Right ventricle myocardium inferior (tissue), 1 donor: Measurements from ENCODE around the gene AQP12B. TPM values are rescaled to one million over a fixed set of nuclear protein-coding genes. Genes with fewer than 3 reads are reported as not detected.

Source experiments
- ATAC-seq: fragments of 200-7000 bp; cut with Tn5 transposase; one replicate; pipeline ENCODE4 v1.9.1; 2020; ENCODE audit warnings: mild to moderate bottlenecking, moderate library complexity
- DNase-seq: peaks from one replicate; pipeline ENCODE4 v3.0.0; 2021; ENCODE audit errors: missing footprints
- intact Hi-C: fragments of 100-400 bp; cut with DNase I; formaldehyde crosslinking; loops from one replicate; pipeline ENCODE4 v1.11.0; 2022
- total RNA-seq: library from RNA; stranded (reverse); fragmentation: NEBNext Ultra II Directional; extraction: Animal tissue kit (Norgen Biotek cat#: 25700); gene quantifications from one replicate; pipeline ENCODE4 v1.2.1, GENCODE V29; 2021
- donor health status: DM: no; HTN: yes; CAD: no; lungs with severe emphysema.

The AQP12B gene
- total RNA-seq, 1 donor from 2014 or later, result not detected

DNA sequence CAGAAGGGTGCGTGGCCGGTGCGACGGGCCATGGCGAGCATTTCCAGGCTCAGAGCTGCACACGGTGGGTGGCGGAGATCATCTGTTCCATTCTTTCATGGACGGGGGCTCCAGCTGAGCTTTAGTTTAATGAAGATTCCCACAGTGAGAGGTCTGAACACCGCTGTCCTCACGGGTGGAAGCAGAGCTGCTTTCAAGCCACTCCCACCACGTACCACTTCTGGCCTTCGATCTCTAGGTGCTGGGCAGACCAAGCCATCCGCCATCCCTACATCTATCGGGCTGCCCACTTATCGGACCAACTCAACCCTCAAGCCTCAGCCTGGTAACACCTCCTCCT, 38.9 kb downstream of the AQP12B start:
- ATAC-seq (no peak), DNase-seq (no peak)
- intact Hi-C loops, result no loop called here

DNA sequence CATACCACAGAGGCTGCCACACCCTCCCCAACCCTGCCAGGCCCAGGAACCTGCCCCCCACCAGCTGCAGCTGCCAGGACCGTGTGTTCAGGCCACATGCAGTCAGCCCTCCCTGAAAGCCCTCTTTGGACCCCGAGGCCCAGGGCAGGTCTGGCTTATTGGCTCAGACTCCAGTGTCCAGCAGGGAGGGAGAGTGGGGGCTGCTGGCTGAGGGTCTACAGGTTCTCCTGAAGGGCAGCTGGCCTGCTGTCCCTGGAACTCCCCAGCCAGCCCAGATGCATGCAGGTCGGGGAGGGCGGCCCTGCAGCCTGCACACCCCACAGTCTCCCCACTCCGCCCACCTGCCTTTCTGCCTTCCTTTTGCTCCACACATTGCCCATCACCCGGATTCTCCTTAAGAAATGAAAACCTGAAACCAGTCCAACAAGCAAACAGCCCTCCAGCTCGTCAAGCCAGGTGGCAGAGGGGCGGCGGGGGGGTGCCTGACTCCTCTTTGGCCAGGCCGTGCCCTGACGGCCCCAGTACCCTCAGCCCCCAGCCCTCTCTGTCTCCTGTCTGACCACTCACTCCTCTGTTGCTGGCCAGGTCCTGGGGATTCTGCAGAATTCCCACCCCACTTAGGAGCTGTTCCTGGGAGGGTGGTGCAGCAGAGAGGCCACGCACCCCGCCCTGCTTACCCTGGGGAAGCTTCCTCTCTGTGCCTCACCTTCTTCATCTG, 39.4 kb downstream of the AQP12B start:
- DNase-seq (peak; percentile 60), ATAC-seq (no peak)
- intact Hi-C loops, result no loop called here

DNA sequence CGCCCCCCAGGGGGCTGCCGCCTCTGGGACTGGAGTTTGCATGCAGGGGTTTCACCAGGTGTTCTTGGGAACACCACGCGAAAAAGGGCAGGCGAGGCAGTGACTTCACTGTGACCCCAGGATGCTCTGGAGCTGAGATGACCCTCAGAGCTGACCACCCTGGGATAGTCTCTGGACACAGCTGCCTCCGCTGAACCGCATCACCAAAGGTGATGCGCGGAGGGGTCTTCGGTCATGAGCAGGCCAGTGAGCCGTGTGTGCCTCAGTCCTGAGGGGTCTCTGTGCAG, 39.9 kb downstream of the AQP12B start:
- ATAC-seq (no peak), DNase-seq (no peak)
- intact Hi-C loops, result no loop called here

DNA sequence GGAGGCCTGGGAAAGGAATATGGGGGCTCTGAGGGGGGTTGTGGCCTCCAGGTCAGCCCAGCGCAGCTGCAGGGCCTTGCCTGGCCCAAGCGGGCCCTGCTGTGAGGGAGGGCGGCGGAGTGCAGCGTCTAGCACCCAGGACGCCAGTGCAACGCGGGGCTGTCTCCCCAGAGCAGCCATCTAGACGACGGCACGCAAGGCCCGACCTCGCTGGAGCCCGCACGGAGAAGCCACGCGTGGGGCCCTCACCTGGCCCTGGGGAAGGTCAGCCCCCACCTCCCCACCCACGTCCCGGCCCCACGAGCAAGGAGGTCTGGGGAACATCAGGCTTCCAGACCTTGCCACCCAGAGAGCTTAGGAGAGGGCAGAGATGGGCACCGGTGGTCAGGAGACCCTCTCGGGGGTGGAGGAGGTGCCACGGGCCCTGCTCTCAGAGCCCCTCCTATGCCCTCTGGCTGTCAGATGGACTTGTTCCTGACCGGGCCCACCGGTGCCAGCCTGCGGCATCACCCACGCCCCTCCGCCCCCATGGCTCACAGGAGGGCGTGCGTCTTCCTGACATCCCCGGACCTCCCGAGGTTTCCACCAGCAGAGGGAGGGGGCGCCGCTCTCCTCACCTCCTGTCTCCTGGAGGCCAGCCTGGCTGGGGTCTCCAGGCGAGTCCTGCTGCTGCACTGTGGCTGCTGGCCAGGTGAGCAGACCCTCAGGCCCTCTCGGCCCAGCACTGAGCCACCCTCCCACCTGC, 40.5 kb downstream of the AQP12B start:
- ATAC-seq, result no peak
- intact Hi-C loops, result no loop called here
- peak; percentile 53 for DNase-seq

DNA sequence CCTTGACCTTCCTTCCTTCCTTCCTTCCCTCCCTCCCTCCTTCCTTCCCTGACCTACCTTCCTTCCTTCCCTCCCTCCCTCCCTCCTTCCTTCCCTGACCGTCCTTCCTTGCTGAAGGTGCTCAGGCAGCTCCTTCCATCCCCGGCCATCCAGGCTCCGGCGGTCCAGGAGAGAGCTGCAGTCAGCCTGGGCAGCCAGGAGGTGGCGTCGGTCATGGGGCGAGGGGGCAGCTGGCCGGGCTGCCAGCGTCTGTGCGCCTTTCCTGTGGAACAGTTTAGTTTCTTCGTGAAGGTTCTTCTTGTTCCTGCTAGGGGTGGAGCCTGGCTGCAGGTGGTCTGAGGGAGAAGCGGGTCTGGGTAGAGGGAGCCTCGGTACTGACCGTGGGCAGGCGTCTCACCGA, 41.7 kb downstream of the AQP12B start:
- DNase-seq (peak; percentile 56), ATAC-seq (no peak)
- intact Hi-C loops, result no loop called here

DNA sequence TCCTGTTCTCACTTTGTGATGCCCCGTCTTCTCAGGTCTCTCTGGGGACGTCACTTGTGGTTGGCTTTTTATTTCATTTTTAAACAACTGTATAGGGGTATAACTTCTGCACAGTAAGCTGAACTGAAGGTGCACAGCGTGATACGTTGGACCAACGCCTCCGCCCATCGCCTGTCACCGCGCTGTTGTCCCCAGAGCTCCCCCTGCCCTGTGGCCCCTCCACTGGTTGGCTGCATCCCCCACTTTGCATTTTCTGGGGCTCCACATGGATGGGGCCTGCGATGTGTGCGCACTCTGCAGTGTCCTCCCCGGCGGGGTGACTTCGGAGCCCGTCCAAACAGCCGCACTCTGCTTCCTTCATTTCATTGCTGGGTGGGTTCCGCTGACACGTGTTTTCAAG, 43.1 kb downstream of the AQP12B start:
- DNase-seq (peak; percentile 41), ATAC-seq (no peak)
- intact Hi-C loops, result no loop called here

DNA sequence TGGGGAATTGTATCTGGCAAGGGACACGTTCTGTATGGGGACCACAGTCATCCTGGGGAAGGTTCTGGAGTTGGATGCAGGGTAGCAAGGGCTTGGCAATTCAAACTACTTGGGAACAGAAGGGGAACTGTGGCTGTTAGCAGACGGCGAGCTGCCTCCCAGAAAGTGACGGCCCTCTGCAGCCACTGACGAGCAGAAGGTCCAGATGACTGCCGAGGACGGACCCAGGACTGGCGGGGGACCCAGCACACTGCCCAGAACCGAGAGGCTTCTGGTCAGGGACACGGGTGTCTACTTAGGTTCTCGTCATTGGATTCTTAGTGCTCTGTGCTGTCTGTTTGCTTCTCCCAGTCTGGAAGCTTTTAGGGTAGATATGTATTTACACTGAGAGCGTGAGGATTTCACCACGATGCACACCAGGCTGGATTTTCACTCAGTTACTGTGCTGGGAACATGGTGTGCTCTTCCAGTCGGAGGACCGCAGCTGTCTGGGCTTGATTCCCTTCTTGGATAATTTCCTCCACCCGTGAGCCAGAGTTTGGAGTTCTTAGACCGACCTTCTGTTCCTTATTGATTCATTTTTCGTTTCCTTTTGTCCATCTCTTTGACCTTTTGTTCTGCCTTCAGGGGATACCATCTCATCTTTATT, 44.0 kb downstream of the AQP12B start:
- peak; percentile 58 for ATAC-seq
- intact Hi-C loops, result no loop called here
- DNase-seq, result peak; percentile 27

DNA sequence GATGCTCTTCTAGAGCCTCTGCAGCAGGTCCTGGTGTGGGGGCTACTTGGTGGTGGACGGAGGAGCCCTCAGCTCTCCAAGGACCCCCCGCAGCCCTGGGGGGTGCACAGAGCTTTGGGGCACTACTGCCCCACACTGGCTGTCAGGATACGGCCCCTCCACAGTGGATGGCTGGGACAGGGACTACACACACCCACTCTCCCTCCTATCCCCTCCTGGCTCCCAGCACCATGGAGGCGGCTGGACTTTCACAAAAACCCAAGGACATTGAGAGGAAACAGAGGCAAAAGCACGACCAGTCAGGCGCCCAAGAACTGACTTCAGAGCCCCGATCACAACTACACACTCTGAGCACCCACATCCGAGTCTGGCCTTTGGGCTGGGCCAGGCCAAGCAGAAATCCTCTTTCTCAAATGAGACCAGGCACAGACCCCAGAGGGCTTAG, 44.8 kb downstream of the AQP12B start:
- no peak for ATAC-seq
- intact Hi-C loops, result no loop called here
- peak; percentile 44 for DNase-seq

DNA sequence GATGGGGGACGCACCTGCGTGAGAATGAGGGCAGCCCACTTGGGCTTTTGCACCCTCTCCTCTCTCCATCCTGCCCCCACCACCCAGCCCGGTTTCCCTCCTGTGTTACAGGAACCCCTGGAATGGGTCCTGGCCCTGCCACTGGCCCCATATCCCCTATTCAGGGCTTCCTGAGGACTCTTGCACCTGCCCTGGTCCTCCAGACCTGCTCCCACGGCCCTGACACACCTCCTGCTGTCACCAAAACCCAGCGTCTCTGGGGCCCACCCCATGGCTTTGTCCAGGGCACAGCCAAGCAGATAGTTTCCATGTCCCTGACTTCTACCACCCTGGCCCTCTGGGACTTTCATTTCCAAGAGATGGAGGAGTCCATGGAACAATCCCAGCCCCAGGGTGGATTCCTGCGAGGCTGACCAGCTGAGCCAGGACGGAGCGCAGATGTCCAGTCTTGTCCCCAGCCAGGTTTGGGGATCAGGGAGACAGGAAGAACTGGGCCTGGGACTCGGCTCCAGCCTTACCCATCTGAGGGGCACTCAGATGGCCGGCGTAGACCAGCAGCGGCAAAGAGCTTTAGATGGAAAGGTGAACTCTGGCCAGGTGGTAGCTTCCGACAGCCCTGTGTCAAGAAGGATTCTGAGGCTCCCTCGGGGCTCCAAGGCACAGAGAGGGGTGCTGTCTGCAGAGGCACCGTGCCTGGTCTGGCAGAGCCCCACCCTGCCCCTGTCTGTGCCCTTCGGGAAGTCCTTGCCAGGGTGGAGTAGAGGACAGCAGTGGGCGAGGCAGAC, 45.4 kb downstream of the AQP12B start:
- intact Hi-C loops, result no loop called here
- peak; percentile 52 for DNase-seq
- no peak for ATAC-seq

DNA sequence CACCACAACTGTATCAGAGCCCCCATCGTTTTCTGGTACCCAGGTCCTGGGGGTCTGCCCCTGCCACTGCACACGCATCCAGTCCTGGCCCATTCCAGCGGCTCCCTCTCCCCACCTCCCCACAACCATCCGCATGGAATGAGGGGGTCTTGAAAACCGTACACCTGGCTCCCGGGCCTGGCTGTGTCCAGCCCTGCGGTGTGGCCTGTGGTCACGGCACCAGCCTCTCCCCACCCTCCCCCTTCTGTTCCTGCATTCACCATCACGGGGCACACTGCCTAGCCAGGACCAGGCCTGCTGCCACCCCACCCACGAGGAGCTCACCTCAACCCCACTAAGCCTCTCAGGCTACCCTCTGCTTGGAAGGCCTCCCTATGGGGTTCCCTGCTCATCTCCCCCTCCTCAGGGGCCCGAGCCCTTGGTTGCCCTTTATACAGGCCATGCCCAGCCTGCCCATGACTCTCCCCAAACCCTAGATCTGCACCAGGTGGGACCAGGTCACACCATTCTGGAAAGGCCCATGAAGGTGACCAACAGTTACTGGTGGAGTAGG, 46.0 kb downstream of the AQP12B start:
- peak; percentile 37 for DNase-seq
- intact Hi-C loops, result no loop called here

DNA sequence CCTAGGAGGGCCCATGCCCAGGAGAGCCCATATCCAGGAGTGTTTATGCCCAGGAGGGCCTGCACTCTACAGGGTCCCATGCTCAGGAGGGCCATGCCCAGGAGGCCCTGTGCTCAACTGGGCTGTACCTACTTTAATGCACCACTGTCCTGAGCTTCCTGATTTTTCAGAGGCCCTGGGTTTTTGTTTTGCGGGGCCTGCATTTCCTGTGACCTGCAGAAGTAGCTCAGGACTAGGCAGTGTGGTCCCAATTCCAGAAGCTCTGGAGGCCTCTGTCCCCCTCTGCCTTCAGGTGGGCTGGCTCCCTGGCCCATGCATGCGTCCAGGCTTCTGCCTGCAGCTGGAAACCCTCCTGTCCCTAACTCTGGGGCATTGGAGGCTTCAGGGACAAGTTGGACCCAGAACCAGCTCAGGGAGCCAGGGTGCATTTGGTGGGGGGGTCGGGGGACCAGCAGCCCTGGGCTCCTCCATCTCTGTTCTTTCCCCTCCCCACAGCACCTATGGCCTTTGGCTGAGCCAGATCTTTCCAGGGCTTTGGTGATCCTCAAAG, 46.6 kb downstream of the AQP12B start:
- DNase-seq, result peak; percentile 34
- no peak for ATAC-seq
- intact Hi-C loops, result no loop called here

More for the DNA sequence above, 46.0 kb downstream of the AQP12B start:
- no peak for ATAC-seq

DNA sequence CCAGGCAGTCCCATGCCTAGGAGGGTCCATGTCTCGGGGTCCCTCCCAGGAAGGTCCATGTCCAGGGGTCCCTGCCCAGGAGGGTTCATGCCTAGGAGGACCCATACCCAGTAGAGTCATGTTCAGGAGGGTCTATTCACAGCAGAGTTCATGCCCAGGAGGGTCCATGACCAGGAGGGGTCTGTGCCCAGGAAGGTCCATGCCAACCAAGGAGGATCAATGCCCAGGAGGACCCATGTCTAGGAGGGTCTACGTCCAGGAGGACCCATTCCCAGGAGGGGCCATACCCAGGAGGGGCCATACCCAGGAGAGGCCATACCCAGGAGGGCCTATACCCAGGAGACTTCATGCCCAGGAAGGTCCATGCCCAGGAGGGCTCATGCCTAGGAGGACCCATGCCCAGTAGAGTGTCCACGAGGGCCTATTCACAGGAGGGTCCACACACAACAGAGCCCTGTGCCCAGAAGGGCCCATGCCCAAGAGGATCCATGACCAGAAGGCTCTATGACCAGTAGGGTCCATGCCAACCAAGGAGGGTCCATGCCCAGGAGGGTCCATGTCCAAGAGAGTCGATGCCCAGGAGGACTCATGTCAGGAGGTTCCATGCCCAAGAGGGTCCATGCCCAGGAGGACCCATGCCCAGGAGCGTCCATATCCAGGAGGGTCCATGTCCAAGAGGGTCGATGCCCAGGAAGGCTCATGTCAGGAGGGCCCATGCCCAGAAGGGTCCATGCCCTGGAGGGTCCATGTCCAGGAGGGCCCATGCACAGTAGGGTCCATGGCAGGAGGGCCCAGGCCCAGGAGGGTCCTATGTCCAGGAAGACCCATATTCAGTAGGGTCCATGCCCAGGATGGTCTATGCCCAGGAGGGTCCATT, 47.3 kb downstream of the AQP12B start:
- DNase-seq (peak; percentile 22), ATAC-seq (no peak)
- intact Hi-C loops, result no loop called here

DNA sequence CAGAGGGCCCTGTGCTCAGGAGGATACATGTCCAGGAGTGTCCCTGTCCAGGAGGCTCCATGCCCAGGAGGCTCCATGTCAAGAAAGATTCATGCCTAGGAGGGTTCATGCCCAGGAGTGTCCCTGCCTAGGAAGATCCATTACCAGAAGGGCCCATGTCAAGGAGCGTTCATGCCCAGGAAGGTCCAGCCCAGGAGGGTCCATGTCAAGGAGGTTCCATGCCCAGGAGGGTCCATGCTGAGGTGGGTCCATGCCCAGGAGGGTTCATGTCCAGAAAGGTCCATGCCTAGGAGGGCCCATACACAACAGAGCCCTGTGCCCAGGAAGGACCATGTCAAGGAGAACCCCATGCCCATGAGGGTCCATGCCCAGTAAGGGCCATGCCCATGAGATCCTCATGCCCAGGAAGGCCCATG, 50.4 kb downstream of the AQP12B start:
- intact Hi-C loops, result no loop called here
- DNase-seq, result peak; percentile 30
- no peak for ATAC-seq

DNA sequence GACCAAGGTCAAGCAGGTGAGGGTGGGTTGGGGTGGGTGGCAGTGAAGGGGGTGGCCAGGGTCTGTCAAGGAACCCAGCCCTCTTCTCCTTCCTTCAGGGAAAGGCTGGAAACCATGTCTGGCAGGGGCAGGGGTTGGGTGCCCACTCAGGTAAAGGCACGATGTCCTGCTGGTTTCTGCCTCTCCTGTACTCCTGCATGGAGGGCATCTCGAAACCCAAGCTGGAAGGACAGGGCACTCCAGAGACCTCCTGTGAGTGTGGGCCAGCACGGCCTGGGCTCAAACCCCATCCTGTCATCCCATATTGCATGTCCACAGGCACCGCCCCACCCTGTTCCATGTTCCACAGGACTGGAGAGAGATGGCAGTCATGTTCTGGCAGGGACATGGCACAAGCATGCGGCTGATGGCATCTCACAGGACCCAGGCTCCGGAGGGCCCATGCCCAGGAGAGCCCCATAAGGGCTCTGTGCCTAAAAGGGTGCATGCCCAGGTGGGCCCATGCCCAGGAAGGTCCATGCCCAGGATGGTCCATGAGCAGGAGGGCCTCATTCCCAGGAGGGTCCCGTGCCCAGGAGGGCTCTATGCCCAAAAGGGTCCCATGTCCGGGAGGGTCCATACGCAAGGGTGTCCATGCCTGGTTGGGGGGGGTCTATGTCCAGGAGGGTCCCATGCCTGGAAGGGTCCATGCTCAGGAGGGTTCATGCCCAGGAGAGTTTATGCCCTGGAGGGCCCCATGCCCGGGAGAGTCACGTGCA, 51.0 kb downstream of the AQP12B start:
- ATAC-seq, result no peak
- peak; percentile 34 for DNase-seq
- intact Hi-C loops, result no loop called here

DNA sequence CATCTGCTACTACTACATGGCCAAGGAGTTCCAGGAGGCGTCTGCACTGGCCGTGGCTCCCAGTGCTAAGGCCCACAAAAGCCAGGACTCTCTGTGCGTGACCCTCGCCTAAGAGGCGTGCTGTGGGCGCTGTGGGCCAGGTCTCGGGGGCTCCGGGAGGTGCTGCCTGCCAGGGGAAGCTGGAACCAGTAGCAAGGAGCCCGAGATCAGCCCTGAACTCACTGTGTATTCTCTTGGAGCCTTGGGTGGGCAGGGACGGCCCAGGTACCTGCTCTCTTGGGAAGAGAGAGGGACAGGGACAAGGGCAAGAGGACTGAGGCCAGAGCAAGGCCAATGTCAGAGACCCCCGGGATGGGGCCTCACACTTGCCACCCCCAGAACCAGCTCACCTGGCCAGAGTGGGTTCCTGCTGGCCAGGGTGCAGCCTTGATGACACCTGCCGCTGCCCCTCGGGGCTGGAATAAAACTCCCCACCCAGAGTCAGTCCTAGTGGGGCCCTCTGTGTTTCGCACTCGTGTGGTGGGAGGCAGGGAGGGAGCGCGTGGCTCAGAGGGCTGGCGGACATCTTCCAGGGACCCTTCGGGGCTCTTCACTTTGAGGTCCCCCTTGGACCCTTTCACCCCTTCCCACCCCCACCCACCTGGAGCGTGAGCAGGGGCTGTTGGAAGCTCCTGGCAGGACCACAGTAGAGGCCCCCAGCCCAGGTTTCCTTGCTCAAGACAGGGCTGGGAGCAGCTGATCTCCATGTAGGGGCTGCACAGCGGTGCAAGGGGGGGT, 51.7 kb downstream of the AQP12B start:
- ATAC-seq (peak; percentile 9), DNase-seq (peak; percentile 65)
- intact Hi-C loops, result no loop called here

DNA sequence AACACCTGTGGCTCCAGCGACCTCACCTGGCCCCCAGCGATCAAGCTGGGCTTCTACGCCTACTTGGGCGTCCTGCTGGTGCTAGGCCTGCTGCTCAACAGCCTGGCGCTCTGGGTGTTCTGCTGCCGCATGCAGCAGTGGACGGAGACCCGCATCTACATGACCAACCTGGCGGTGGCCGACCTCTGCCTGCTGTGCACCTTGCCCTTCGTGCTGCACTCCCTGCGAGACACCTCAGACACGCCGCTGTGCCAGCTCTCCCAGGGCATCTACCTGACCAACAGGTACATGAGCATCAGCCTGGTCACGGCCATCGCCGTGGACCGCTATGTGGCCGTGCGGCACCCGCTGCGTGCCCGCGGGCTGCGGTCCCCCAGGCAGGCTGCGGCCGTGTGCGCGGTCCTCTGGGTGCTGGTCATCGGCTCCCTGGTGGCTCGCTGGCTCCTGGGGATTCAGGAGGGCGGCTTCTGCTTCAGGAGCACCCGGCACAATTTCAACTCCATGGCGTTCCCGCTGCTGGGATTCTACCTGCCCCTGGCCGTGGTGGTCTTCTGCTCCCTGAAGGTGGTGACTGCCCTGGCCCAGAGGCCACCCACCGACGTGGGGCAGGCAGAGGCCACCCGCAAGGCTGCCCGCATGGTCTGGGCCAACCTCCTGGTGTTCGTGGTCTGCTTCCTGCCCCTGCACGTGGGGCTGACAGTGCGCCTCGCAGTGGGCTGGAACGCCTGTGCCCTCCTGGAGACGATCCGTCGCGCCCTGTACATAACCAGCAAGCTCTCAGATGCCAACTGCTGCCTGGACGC, 52.5 kb downstream of the AQP12B start:
- DNase-seq, result peak; percentile 66
- intact Hi-C loops, result no loop called here
- no peak for ATAC-seq
